ENCODE measurements around the gene LAPTM4A.
"Not testable (repeated sequence)": the region's sequence is repeated elsewhere in the genome, so short reads cannot be mapped to it uniquely, and the experiment has no call there.

LAPTM4A gene

DNA sequence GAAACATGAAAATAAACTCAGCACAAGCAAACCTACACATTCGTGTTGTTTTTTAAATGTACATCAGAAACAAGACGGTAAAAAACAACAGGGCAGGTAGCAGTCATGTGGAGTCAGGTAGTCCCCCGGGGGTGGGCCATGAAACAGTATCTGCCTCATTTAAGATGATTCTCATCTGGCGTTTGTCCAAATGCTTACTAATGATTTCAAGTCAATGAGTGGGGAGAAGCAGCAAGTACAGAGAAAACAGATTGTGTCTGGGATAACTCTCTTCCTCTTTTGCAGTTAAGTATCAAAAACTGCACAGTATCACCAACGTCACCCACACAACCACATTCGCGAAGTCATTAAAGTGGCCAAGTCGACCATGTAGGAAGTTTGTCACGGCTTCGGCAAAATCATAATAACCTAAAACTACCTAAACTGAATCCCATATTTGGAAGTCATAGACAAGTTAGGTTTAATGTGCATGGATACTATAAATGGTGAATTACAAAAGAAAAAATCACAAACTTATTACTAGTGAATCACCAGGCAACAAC lies 1.3 kb downstream of the LAPTM4A start:
- peak; percentile 86 to 91 for DNase-seq

DNA sequence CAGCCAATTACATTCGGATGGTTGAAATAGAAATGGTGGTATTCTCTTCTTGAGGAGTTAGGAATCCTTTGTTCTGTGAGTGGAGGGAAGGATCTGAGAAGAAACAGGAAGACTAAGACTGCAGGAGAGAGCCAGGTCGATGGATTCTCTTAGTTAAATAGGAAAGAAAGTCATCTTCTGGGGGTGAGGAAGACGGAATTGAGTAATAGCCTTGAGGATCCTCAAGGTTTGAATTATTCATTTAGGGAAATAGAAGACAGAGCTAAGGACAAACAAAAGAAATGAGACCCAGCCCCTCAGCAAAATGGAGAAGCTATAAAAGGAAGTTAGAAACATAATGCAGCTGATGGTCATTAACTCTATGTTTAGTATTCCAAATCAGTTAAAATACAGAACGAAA lies 1.8 kb downstream of the LAPTM4A start:
- DNase-seq, result peak; percentile 63 to 84

DNA sequence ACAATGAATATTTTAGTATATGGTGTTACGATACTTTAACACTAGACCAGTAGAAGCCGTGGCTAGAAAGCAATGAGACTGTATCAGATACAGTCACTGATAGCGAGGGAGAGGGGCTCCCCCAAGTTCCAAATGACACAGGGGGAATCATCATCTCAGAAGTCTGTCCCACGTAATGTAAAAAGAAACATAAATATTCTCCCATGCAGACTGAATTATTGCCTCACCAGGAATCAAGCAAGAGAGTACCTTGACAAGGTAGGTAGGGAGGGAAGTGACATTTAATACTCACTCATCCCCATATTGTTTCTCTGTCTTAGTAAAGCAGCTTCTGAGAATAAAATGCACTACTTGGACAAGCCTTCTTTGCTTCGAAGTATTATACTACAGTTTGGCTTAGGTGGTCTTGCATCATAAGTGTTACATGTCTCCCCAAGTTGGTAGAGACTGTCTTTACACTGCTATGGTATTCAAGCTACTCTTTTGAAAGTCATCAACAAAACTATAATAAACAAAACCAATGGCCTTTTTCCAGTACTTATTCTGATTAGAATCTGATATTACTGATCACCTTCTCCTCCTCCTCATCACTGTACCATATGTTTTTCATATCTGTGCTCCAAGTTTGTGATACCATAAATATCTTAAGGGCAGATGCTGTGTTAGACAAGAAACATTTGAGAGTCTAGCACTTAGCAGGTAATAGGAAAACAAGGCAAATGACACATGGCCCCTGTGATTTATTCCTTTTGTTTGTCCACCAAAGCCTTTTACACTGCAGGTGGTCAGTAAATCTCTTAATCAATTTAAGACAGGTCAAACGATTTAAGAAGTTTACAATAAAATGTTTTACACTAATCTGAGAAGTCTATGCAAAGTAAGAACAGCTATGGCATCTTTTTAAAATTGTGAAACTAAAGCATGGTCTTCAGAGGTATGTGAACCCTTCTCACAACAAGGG lies 2.7 kb downstream of the LAPTM4A start:
- no peak for DNase-seq

DNA sequence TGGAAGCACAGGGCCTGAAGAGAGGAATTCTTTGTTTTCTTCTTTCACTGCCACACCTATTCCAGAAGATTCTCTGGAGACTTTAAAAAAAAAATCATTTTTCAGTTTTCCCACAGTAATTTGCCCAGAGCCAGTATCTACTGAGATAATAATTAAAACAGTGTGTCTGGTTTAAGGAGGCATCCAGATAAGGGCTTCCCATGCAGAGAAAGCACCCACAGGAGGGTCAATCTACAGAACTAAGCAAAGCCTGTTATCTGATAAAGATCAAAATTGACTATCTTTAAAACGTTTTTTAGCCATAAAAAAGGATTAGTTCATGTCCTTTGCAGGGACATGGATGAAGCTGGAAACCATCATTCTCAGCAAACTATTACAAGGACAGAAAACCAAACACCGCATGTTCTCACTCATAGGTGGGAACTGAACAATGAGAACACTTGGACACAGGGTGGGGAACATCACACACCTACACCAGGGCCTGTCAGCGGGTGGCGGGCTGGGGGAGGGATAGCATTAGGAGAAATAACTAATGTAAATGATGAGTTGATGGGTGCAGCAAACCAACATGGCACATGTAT lies 5.6 kb downstream of the LAPTM4A start:
- not testable (repeated sequence) for DNase-seq

DNA sequence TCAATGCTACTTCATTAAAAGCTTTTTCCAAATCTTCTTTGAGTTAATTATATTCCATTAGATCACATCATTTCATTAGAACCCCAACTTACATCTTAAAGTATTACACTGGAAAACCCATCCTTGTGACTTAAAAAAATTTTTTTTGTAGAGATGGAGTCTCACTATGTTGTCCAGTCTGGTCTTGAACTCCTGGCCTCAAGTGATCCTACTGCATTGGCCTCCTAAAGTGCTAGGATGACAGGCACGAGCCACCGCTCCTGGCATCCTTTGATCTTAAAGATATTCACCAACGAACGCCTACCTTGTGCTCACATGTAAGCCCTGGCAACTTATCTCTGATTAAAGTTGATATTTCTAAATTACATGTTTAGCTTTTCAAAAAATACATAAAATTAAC lies 6.7 kb downstream of the LAPTM4A start:
- no peak for DNase-seq

DNA sequence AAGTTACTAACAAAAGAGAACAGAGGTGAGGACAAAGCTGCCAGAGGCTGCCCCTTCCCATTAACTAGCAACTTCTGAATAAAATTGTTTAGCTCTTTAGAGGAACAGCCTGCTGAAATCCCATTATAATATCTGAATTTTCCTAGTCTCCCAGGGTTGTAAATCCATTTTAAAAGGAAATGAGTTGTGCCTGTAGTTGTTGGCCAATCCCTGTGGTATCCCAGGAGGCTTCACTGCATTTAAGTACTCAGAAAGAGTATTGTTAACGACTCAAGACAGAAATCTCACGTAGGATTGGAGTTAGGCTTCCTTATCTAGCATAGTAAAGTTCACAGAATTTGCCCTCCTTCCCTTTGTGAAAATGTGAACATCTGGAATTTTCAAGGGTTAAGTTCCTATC lies 8.9 kb downstream of the LAPTM4A start:
- no peak for DNase-seq

DNA sequence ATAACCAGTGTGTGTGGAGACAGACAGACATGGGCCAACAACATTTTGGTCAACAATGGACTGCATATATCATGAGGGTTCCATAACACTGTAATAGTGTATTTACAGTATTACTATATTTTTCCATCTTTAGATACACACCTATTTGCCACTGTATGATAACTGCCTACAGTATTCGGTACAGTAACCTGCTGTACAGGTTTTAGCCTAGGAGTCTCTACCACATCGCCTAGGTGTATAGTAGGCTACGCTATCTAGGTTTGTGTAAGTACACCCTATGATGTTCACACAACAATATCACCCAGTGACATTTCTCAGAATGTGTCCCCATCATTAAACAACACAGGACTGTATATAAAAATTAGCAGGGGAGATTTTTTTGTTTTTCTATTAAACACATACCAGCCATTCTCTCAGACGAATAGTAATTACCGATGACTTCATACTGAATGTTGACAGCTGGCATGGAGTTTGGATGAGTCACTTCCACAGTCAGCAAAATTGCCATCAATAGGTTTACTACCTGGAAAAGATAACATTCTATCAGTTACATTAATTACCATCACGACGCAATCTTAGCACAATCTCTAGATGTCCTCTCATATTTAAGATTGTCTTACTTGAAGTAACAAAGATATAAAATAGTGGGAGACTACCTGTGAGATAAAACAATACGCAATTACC lies 10.8 kb downstream of the LAPTM4A start:
- no peak for DNase-seq

DNA sequence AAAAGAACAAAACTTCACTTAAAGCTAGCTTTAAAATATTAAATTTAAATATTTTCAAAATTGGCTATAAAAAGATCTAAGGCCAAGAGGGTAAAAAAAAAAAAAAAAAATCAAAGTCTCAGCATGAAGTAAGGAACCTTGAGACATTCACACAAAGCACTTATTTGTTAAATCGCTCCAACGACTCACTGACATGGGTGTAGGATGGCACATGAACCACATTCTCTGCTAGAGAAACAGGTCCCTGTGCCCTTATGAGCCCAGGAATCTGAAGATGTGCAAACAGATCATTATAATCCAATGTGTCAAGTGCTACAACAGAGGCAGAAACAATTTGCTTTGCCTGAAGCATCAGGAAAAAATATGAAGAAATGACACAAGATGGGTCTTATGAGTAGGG lies 13.8 kb downstream of the LAPTM4A start:
- no peak for DNase-seq

DNA sequence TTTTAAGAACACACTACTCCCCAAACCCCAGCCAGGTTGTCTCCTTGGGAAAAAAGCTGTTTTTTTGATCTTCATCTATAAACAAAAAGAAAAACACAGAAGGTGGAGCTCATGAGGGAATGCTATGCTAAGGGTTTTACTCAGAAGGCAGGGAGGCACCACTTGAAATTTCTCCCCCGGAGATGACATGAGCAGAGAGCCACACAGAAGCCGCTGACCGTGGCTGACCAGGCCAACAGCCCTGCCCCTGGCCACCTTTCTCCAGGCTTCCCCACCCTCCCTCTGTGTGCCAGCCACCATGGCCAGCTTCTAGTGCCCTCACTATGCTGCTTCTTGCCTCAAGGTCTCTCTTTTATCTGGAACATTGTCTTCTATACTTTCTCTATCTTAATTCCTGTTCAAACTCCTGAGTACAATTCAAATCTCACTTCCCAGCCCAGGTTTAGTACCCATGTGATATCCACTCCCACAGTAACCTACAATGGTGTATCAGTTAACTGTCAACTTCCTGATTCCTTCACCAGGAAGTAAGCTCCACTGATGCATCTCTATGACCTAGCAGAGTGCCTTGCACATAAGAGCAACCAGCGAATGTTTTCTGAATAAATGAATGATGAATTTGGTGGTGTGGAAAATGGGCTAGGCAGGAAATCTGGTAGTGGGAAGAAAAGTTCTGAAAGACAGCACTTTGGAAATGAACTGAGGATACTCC lies 15.3 kb downstream of the LAPTM4A start:
- peak; percentile 36 to 40 for DNase-seq

DNA sequence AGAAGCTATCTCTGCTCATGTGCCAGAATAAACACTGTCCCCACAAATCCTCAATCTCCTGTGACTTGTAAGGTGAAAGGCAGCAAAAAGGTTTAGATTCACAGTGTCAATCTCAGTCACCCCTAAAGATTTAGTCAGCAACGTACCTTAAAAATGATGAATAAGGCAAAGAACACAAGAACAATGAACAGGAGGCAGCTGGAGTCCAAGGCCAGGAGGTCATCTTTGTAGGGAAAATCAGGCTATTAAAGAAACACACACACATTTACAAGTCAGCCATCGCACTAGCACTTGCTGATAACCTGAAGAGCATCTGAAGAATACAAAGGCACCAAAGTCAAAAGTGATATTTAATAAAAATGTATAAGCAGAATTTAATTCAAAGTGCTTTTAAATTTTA lies 16.6 kb downstream of the LAPTM4A start:
- no peak for DNase-seq

DNA sequence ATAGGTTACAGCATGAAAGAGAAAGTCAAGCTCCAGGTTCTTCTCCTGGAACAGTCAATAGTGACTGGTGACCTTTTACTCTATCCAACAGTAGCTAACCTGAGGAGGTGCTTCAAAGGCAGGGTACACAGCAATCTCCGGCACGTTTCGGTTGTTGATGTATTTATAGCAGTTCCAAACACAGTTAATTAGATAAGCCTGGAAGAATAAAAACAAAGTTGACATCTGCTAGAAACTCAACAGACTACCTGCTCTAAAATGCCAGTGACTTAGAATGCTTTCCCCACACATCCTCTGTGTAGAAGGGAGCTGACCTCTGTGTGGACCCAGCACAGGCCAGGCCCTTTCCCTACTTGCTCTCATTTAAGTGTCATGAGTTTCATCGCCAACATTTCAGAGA lies 17.2 kb downstream of the LAPTM4A start:
- DNase-seq, result no peak

DNA sequence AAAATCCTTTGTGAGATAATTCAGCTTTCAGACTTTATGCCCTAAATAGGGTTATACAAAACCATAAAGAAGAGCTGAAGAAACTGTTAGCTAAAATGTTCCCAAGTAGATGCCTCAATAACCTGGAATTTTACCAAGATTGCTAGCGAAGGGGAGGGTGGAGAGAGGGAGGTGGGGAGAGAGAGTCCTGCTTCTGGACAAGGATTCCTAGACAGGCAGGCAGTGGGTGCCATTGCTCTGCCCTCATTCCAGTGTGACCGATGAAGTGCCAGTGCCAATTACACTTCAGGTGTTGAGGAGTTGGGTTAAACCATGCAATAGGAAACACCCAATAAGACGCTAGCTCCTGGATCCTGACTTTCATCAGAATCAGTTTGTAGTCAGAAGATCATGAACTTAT lies 18.1 kb downstream of the LAPTM4A start:
- DNase-seq, result no peak

DNA sequence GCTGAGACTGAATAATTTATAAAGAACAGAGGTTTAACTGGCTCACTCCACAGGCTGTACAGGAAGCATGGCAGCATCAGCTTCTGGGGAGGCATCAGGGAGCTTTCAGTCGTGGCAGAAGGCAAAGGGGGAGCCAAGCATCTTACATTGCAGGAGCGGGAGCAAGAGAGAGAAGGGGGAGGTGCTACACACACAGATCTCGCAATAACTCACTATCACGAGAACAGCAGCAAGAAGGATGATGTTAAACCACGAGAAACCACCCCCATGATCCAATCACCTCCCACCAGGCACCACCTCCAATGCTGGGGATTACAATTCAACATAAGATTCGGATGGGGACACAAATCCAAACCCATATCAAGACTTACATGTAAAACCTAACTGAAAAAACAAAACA lies 21.2 kb downstream of the LAPTM4A start:
- DNase-seq, result no peak

DNA sequence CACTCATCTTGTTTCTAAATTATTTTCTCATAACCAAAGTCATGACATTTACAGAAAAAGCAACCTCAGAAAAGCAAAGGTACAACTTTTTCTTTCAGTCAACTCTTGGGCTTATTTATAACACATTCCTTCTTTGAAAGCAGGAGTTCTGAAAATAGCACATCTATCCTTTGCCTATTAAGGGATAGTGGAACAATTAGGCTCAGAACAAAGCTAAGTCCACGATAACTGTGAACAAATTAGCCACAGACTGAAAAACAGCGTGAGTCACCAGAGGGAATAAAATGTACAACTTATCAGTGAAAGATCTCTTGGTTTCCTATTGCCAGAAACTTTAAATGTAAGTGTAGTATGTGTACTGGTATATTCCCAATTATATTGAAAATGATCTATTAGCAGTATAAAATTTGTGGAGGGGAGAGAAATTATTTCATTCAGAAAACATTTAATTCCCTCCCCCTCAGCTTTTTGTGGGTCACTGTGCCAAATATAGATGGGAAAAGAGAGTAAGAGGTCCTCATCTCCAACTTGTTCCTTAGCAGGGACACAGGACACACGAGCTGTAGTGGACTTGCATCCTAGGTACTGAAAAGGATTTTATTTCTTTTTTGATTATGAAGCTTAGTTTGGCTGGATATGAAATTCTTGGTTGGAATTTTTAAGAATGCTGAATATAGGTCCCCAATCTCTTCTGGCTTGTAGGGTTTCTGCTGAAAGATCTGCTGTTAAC lies 23.6 kb downstream of the LAPTM4A start:
- DNase-seq, result no peak

DNA sequence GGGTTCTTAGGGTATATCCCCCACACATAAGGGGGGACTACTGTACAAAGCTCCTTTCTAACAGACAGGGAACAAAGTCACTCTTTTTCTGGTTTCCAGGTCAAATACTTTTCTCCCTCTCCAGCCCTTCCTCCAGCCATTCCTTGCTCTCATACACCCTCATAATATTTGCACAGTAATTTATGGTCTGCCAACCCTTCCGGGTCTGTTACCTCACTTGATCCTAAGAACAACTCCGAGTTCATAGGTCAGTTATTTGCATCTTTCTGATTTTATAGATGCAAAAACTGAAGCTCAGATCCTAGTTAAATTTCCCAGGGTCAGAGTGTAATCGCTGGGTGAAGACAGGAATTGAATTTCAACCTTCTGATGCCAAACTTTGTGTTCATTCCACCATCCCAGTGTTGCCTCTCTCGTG lies 24.2 kb downstream of the LAPTM4A start:
- no peak for DNase-seq

DNA sequence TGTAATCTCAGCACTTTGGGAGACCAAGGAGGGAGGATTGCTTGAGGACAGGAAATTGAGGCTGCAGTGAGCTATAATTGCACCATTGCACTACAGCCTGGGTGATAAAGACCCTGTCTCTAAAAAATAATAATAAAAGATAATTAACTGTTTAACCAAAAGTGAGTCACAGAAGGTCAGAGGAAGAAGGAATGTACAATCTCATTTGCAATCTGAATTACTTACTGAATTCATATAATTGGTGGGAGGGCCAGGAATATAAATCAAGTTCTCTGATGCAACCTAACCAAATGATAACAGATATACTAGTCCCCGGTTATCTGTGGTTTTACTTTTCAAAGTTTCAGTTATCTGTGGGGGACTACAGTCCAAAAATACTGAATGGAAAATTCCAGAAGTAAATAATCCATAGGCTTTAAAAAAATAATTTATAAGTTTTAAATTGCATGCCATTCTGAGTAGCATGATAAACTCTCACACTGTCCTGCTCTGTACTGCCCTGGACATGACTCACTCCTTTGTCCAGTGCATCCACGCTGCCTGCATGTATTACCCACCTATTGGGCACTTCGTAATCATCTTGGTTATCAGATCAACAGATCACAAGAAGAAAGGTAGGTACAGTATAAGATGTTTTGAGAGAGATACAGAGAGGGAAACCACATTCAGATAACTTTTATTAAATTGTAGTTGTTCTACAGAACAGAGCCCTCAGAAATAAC lies 26.2 kb downstream of the LAPTM4A start:
- no peak for DNase-seq

DNA sequence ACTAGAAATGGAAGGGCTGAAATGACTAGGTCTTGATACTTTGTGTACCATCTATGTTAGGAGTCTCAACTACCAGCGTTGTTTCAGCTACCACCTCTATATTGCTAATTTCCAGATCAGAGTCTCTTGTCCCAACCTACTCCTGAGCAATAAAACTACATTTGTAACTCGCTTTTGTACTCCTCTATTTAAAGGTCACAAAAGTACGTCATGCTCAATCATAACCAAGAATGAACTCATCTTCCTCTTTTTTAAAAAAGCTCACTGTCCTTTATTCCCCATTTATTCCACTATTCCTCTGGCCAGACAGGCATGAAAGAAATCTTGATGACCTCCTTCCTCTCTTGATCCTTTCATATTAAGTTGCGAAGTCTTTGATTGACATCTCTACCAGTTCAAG lies 27.7 kb downstream of the LAPTM4A start:
- DNase-seq, result peak; percentile 30 to 40

DNA sequence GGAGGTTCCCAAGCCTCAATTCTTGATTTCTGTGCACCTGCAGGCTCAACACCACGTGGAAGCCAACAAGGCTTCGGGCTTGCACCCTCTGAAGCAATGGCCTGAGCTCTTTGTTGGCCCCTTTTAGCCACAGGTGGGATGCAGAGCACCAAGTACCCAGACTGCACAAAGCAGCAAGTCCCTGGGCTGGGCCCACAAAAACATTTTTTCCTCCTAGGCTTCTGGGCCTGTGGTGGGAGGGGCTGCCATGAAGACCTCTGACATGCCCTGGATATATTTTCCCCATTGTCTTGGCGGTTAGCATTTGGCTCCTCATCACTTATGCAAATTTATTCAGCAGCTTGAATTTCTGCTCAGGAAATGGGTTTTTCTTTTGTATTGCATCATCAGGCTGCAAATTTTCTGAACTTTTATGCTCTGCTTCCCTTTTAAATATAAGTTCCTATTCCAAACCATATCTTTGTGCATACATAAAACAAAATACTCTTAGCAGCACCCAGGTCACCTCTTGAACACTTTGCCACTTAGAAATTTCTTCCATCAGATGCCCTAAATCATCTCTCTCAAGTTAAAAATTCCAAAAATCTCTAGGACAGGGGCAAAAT lies 29.9 kb downstream of the LAPTM4A start:
- peak in 1 of 2 donors; percentile 36 for DNase-seq

DNA sequence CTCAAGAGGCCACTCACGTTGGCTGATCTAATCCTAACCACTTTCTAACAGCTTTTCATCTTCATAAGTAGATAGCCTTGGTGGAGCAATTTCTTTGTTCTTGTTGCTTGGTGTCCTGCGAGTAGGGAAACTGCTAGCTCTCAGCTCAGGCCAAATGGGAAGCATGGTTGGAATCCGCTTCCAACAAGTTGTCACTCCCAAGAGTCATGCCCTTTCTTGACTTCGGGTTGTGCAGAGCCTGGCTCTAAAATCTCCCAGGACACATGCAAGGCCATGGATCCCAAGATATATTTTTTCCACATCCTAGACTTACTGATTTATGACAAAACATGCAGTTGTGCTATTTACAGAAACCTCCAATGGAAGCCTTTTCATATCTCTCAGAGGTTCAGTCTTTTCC lies 31.7 kb downstream of the LAPTM4A start:
- DNase-seq, result no peak

DNA sequence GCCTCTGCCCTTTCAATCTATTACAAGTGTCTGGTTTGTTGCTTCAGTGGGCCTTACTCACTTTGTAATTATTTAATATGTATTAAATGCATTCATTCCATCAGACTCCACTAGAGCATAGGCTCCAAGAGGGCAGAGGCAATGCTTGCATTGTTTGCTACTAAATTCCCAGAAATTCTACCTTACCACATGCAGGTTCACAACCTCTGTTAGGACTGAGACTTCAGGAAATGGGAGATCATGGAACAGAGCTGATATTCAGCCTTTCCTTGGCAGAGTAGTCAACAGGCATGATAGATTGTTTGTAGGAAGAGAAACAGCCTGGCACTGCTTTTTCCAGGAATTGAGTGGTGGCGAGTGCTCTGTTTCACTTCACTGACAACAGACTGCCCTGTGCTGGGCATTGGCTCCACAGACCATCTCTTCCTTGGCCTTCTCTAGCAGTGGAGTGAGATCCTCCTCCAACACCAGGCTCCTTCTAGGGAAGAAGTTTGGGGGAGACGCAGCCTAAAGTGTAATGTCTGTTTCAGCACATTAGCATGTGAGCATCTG lies 32.8 kb downstream of the LAPTM4A start:
- no peak for DNase-seq
